ENCODE measurements around the gene PTPRT. TPM values are rescaled to one million over a fixed set of nuclear protein-coding genes. Genes with fewer than 3 reads are reported as not detected.

PTPRT gene
- total and polyA plus RNA-seq, 2 of the 4 experiments (the other 2 are of a cell fraction): not detected

DNA sequence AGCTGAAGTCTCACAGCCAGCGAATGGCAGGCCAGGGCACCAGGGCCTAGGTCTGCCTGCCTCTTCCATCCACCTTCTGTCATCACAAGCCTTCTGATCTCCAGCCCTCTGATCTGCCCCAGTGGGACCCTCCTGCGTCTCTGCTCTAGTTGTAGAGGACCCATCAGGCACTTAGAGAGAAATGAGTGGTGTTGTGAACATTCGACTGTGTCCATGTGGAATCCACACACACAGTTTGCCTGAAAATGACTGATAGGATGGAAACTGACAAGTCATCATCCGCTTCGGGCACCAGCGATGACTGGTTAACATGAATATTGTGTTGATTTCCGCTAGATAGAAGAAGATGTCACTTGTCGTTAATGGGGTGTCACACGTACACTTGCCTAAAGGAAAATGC lies 221.0 kb downstream of the PTPRT start:
- no peak overlapping the region for H3K56ac ChIP-seq (ENCODE audit: extremely low read depth, insufficient read depth, low read length)
- H3K9me3 ChIP-seq (ENCODE audit: control insufficient read depth, insufficient read depth, low read length): peaks cover 22% of the 10 kb centered on the region
- H3K14ac ChIP-seq (replicated peaks; ENCODE audit: low read depth, low read length): no peak overlapping the region
- ATAC-seq (ENCODE audit: low read depth) (no peak), DNase-seq (no peak)
- dilution Hi-C loops (cut with HindIII; ENCODE audit: low sequenced_read_pairs, unreplicated experiment): no loop called here
- no peak for TF ChIP-seq ELK1 (IDR thresholded peaks at IDR 0.05; ENCODE audit: borderline replicate concordance, low read depth, low read length)
- no peak for TF ChIP-seq SMC3 (IDR thresholded peaks at IDR 0.05; ENCODE audit: low read depth, low read length)
- TF ChIP-seq USF2 (IDR thresholded peaks at IDR 0.05; ENCODE audit: low read depth, low read length): no peak
- no peak for TF ChIP-seq POLR2A (IDR thresholded peaks at IDR 0.05; ENCODE audit: low read depth, low read length)
- no peak for TF ChIP-seq NFE2L2 (IDR thresholded peaks at IDR 0.05; ENCODE audit: low read depth, low read length)
- TF ChIP-seq MAZ (IDR thresholded peaks at IDR 0.05; ENCODE audit: borderline replicate concordance, low read depth, low read length): no peak
- no peak for TF ChIP-seq MAFK (IDR thresholded peaks at IDR 0.05; ENCODE audit: low read depth, low read length)
- TF ChIP-seq RAD21 (IDR thresholded peaks at IDR 0.05; ENCODE audit: low read length): no peak
- TF ChIP-seq RCOR1 (IDR thresholded peaks at IDR 0.05; ENCODE audit: insufficient replicate concordance, low read length): no peak
- no peak for TF ChIP-seq RFX5 (IDR thresholded peaks at IDR 0.05; ENCODE audit: low read depth, low read length)
- no peak for TF ChIP-seq BHLHE40 (IDR thresholded peaks at IDR 0.05; ENCODE audit: low read depth, low read length)
- TF ChIP-seq FOS (IDR thresholded peaks at IDR 0.05; ENCODE audit: low read depth, low read length): no peak
- no peak for TF ChIP-seq MXI1 (IDR thresholded peaks at IDR 0.05; ENCODE audit: borderline replicate concordance, low read depth, low read length)
- TF ChIP-seq CHD1 (IDR thresholded peaks at IDR 0.05; ENCODE audit: low read depth, low read length): no peak
- no peak for TF ChIP-seq CEBPB (IDR thresholded peaks at IDR 0.05; ENCODE audit: low read depth, low read length)
- TF ChIP-seq CTCF (conservative IDR thresholded peaks at IDR 0.05; ENCODE audit: low read depth, low read length): no peak
- no peak overlapping the region for H4K91ac ChIP-seq (ENCODE audit: insufficient read depth, low read depth, low read length)
- H3K4me1 ChIP-seq (ENCODE audit: control insufficient read depth, insufficient read depth, low read length): no peaks in the 10 kb centered on the region
- H2BK5ac ChIP-seq (ENCODE audit: low read depth, low read length, poor library complexity, severe bottlenecking): no peak overlapping the region
- H3K27me3 ChIP-seq (ENCODE audit: control insufficient read depth, insufficient read depth, low read length): no peaks in the 10 kb centered on the region
- no peak overlapping the region for H3K18ac ChIP-seq (ENCODE audit: low read depth, low read length)
- H3K4me3 ChIP-seq (ENCODE audit: insufficient read depth, low read depth, low read length): no peak overlapping the region
- BruUV-seq (replicated peaks): no TSS peak
- H3K23ac ChIP-seq (ENCODE audit: low read depth, low read length): no peak overlapping the region
- no peaks in the 10 kb centered on the region for H4K20me1 ChIP-seq (ENCODE audit: insufficient read depth, low read length)
- no peak overlapping the region for H2BK15ac ChIP-seq (ENCODE audit: low read depth, low read length)
- no peak overlapping the region for H2AK5ac ChIP-seq (ENCODE audit: low read depth, low read length)
- POLR2A ChIA-PET (ENCODE audit: unreplicated experiment): no interaction called here
- no peak overlapping the region for H3K27ac ChIP-seq (ENCODE audit: insufficient read depth, low read length)
- H3K9ac ChIP-seq (ENCODE audit: low read depth, low read length): no peak overlapping the region
- no peak overlapping the region for H4K8ac ChIP-seq (ENCODE audit: low read depth in 2 of 2, low read length in 2 of 2)
- WGBS, 2 experiments (ENCODE audit: extremely low coverage in 2 of 2, insufficient read length in 1 of 2): 50% methylated on average over 1 of the region's 9 CpGs; no CpG with 5 or more reads in 1 of the 2 experiments
- H3K4me2 ChIP-seq (ENCODE audit: low read depth, low read length): no peak overlapping the region
- H4K5ac ChIP-seq (ENCODE audit: low read depth, low read length): no peak overlapping the region
- no peak overlapping the region for H2BK120ac ChIP-seq (ENCODE audit: low read depth, low read length)
- no peaks in the 10 kb centered on the region for H3K36me3 ChIP-seq (ENCODE audit: control insufficient read depth, insufficient read depth, low read length)
- no peak overlapping the region for H2AFZ ChIP-seq (replicated peaks; ENCODE audit: low read length, poor library complexity)
- H3K79me1 ChIP-seq (ENCODE audit: low read depth in 1 of 2, low read length in 2 of 2): no peaks in the 10 kb centered on the region
- no peak overlapping the region for H2BK20ac ChIP-seq (ENCODE audit: low read depth, low read length)
- H3K4ac ChIP-seq (ENCODE audit: low read depth, low read length): no peak overlapping the region
- CTCF ChIA-PET: no interaction called here
- in situ Hi-C loops (cut with MboI; ENCODE audit: low sequenced_read_pairs): no loop called here
- intact Hi-C loops (cut with micrococcal nuclease): no loop called here
- H3K9me1 ChIP-seq (ENCODE audit: insufficient read depth, low read length): no peaks in the 10 kb centered on the region
- no peak overlapping the region for H2AK9ac ChIP-seq (replicated peaks; ENCODE audit: low read depth, low read length, poor library complexity)

All from IMR-90 (cell line).